Liver (tissue), 9 donors: ENCODE results near the gene AMPD1. TPM values are rescaled to one million over a fixed set of nuclear protein-coding genes. Genes with fewer than 3 reads are reported as not detected.
A peak's percentile ranks its signal among the peaks of the same experiment; 100 is the strongest.

Source experiments
- DNase-seq: peaks from one replicate; pipeline ENCODE4 v3.0.0-alpha.2; 2017; ENCODE audit warnings: low spot score
- H3K27ac ChIP-seq, 2 donors: one replicate each; pipeline ENCODE4 v1.7.0; 2013; ENCODE audit warnings: inconsistent platforms in 2 of 2, low read length in 2 of 2, control low read depth in 1 of 2, low read depth in 1 of 2, mild to moderate bottlenecking in 1 of 2
- H3K27me3 ChIP-seq, 4 donors: one replicate each; pipeline versions ENCODE4 v1.6.1 to v1.7.0; 2013; ENCODE audit warnings: low read length in 3 of 4, inconsistent platforms in 1 of 4, mild to moderate bottlenecking in 1 of 4, moderate library complexity in 1 of 4; ENCODE audit not compliant: control insufficient read depth in 4 of 4, insufficient read depth in 4 of 4
- H3K36me3 ChIP-seq, 4 donors: one replicate each; pipeline versions ENCODE4 v1.6.1 to v1.7.0; 2013; ENCODE audit warnings: low read length in 3 of 4, mild to moderate bottlenecking in 3 of 4, low read depth in 1 of 4, moderate library complexity in 1 of 4; ENCODE audit not compliant: control insufficient read depth in 4 of 4, insufficient read depth in 3 of 4
- H3K4me1 ChIP-seq, 4 donors: one replicate each; pipeline versions ENCODE4 v1.6.1 to v1.7.0; 2013; ENCODE audit warnings: low read length in 3 of 4, mild to moderate bottlenecking in 3 of 4, moderate library complexity in 1 of 4; ENCODE audit not compliant: control insufficient read depth in 4 of 4, insufficient read depth in 4 of 4
- H3K4me3 ChIP-seq, 3 donors: one replicate each; pipeline versions ENCODE4 v1.6.1 to v1.7.0; 2013; ENCODE audit warnings: low read length in 3 of 3, control low read depth in 1 of 3, low read depth in 1 of 3, mild to moderate bottlenecking in 1 of 3
- H3K9ac ChIP-seq, 2 donors: one replicate each; pipeline ENCODE4 v1.7.0; 2013; ENCODE audit warnings: low read length in 2 of 2, mild to moderate bottlenecking in 2 of 2, moderate library complexity in 2 of 2, control low read depth in 1 of 2, low read depth in 1 of 2
- H3K9me3 ChIP-seq, 4 donors: one replicate each; pipeline versions ENCODE4 v1.6.1 to v1.7.0; 2013; ENCODE audit warnings: low read length in 3 of 4; ENCODE audit not compliant: control insufficient read depth in 4 of 4
- CTCF ChIP-seq: fragments of 150-350 bp; IDR thresholded peaks from 2 replicates; pipeline ENCODE4 v1.5.1; 2017; ENCODE audit warnings: improper control_type of control experiment, low read depth, low read length; ENCODE audit not compliant: missing input control
- EGR1 ChIP-seq, 2 donors: IDR thresholded peaks; 2 replicates each; pipeline ENCODE4 v1.6.1; 2016 to 2018; ENCODE audit warnings: antibody characterized with exemption in 2 of 2, low read depth in 2 of 2
- FOXA1 ChIP-seq: IDR thresholded peaks from 2 replicates; pipeline ENCODE4 v1.6.1; 2016; ENCODE audit warnings: antibody characterized with exemption
- FOXA2 ChIP-seq: IDR thresholded peaks from 2 replicates; pipeline ENCODE4 v1.6.1; 2016; ENCODE audit warnings: antibody characterized with exemption
- GABPA ChIP-seq, 2 donors: IDR thresholded peaks in 1 of 2; conservative IDR thresholded peaks in 1 of 2; 2 replicates each; pipeline ENCODE4 v1.6.1; 2016; ENCODE audit warnings: antibody characterized with exemption in 2 of 2, mild to moderate bottlenecking in 1 of 2, moderate library complexity in 1 of 2
- HNF4A ChIP-seq, 2 donors: conservative IDR thresholded peaks; 2 replicates each; pipeline ENCODE4 v1.6.1; 2016; ENCODE audit warnings: antibody characterized with exemption in 2 of 2, mild to moderate bottlenecking in 2 of 2
- HNF4G ChIP-seq: IDR thresholded peaks from 2 replicates; pipeline ENCODE4 v1.6.1; 2016; ENCODE audit warnings: antibody characterized with exemption
- JUND ChIP-seq, 2 donors: IDR thresholded peaks; 2 replicates each; pipeline ENCODE4 v1.6.1; 2016; ENCODE audit warnings: antibody characterized with exemption in 2 of 2
- NR2F2 ChIP-seq: IDR thresholded peaks from 2 replicates; pipeline ENCODE4 v1.6.1; 2016; ENCODE audit warnings: antibody characterized with exemption
- RAD21 ChIP-seq, 2 donors: IDR thresholded peaks; 2 replicates each; pipeline ENCODE4 v1.6.1; 2016; ENCODE audit warnings: antibody characterized with exemption in 2 of 2, mild to moderate bottlenecking in 2 of 2
- RXRA ChIP-seq, 2 donors: IDR thresholded peaks; 2 replicates each; pipeline ENCODE4 v1.6.1; 2017 to 2018; ENCODE audit warnings: antibody characterized with exemption in 2 of 2, mild to moderate bottlenecking in 1 of 2
- SP1 ChIP-seq: IDR thresholded peaks from 2 replicates; pipeline ENCODE4 v1.6.1; 2018; ENCODE audit warnings: antibody characterized with exemption, mild to moderate bottlenecking
- TAF1 ChIP-seq: conservative IDR thresholded peaks from 2 replicates; pipeline ENCODE4 v1.6.1; 2016; ENCODE audit warnings: antibody characterized with exemption, mild to moderate bottlenecking
- YY1 ChIP-seq: IDR thresholded peaks from 2 replicates; pipeline ENCODE4 v1.6.1; 2016; ENCODE audit warnings: antibody characterized with exemption, mild to moderate bottlenecking
- ZBTB33 ChIP-seq: IDR thresholded peaks from 2 replicates; pipeline ENCODE4 v1.6.1; 2016; ENCODE audit warnings: antibody characterized with exemption
- WGBS: extraction: QIAGEN DNeasy Blood & Tissue Kit; methylation state at CpG from one replicate; pipeline ENCODE4 v1.1.7; 2013; 5-methylcytosine and 5-hydroxymethylcytosine counted together
- polyA plus RNA-seq, 2 donors: library from polyadenylated mRNA; stranded (reverse) in 1 of 2; unstranded in 1 of 2; fragments of 200-250 nt in 1 of 2; fragments of >200 nt in 1 of 2; fragmentation: Nextera tagmentation in 1 of 2; extraction: Ambion mirVana in 1 of 2; gene quantifications; one replicate each; pipeline versions ENCODE4 v1.2.1 to v1.2.3, GENCODE V29; 2013 to 2015
- total RNA-seq, 2 donors: library from RNA; depleted of rRNA; stranded (reverse); fragments of >200 nt; gene quantifications; one replicate each; pipeline ENCODE4 v1.2.3, GENCODE V29; 2014
- TF ChIP-seq, protein P1 (sequence below): IDR thresholded peaks from 2 replicates; pipeline ENCODE4 v1.6.1; 2016; ENCODE audit warnings: antibody characterized with exemption, mild to moderate bottlenecking
- TF ChIP-seq, protein P2 (sequence below): IDR thresholded peaks from 2 replicates; pipeline ENCODE4 v1.6.1; 2016; ENCODE audit warnings: antibody characterized with exemption
- TF ChIP-seq, protein P3 (sequence below): IDR thresholded peaks from 2 replicates; pipeline ENCODE4 v1.6.1; 2016; ENCODE audit warnings: antibody characterized with exemption
- donor health status: healthy.
- donor health status: healthy.
- donor health status: healthy.
- donor health status: healthy.
- donor health status: healthy.

Gene AMPD1
- total and polyA plus RNA-seq, 4 donors = 0.03 TPM; not detected in 3

- Histone ChIP-seq H3K27ac (peak within 1 kb of the TSS; percentile 77 to 82), H3K9me3 (no peaks in the 10 kb centered on the region), H3K9ac (peak within 1 kb of the TSS; percentile 82 to 97), H3K4me1 (peaks cover 8 to 44% (median 35%) of the 10 kb centered on the region in 4 donors), H3K4me3 (peak within 1 kb of the TSS; percentile 69 to 98 (median 96)), H3K36me3 (peaks cover 5 to 42% (median 26%) of the 10 kb centered on the region in 4 donors), H3K27me3 (no peaks in the 10 kb centered on the region)
- TF ChIP-seq ZBTB33 = peak; percentile 73
- TF ChIP-seq, protein P1, sequence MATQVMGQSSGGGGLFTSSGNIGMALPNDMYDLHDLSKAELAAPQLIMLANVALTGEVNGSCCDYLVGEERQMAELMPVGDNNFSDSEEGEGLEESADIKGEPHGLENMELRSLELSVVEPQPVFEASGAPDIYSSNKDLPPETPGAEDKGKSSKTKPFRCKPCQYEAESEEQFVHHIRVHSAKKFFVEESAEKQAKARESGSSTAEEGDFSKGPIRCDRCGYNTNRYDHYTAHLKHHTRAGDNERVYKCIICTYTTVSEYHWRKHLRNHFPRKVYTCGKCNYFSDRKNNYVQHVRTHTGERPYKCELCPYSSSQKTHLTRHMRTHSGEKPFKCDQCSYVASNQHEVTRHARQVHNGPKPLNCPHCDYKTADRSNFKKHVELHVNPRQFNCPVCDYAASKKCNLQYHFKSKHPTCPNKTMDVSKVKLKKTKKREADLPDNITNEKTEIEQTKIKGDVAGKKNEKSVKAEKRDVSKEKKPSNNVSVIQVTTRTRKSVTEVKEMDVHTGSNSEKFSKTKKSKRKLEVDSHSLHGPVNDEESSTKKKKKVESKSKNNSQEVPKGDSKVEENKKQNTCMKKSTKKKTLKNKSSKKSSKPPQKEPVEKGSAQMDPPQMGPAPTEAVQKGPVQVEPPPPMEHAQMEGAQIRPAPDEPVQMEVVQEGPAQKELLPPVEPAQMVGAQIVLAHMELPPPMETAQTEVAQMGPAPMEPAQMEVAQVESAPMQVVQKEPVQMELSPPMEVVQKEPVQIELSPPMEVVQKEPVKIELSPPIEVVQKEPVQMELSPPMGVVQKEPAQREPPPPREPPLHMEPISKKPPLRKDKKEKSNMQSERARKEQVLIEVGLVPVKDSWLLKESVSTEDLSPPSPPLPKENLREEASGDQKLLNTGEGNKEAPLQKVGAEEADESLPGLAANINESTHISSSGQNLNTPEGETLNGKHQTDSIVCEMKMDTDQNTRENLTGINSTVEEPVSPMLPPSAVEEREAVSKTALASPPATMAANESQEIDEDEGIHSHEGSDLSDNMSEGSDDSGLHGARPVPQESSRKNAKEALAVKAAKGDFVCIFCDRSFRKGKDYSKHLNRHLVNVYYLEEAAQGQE = peak; percentile 21
- peak in 1 of 2 donors; percentile 24 for TF ChIP-seq RAD21 (IDR thresholded peaks at IDR 0.05)
- peak; percentile 73 for TF ChIP-seq SP1
- TF ChIP-seq HNF4G = no peak
- TF ChIP-seq RXRA (IDR thresholded peaks at IDR 0.05) = peak; percentile 21 to 47
- TF ChIP-seq CTCF = no peak
- no peak for TF ChIP-seq TAF1
- TF ChIP-seq EGR1 (IDR thresholded peaks at IDR 0.05; ENCODE audit: low read depth in 2 of 2) = peak in 1 of 2 donors; percentile 39
- TF ChIP-seq, protein P2, sequence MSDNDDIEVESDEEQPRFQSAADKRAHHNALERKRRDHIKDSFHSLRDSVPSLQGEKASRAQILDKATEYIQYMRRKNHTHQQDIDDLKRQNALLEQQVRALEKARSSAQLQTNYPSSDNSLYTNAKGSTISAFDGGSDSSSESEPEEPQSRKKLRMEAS = peak; percentile 90
- no peak for TF ChIP-seq NR2F2
- no peak for TF ChIP-seq JUND (IDR thresholded peaks at IDR 0.05)
- no peak for TF ChIP-seq FOXA1
- peak; percentile 17 to 31 for TF ChIP-seq HNF4A (conservative IDR thresholded peaks at IDR 0.05)
- no peak for TF ChIP-seq FOXA2
- peak; percentile 67 to 93 for TF ChIP-seq GABPA (IDR thresholded peaks at IDR 0.05 in 1 of 2, conservative IDR thresholded peaks at IDR 0.05 in 1 of 2)
- TF ChIP-seq, protein P3, sequence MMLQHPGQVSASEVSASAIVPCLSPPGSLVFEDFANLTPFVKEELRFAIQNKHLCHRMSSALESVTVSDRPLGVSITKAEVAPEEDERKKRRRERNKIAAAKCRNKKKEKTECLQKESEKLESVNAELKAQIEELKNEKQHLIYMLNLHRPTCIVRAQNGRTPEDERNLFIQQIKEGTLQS = peak; percentile 46
- peak; percentile 90 for TF ChIP-seq YY1
- WGBS = 1% methylated on average over 38 of the region's 38 CpGs
- DNase-seq = peak; percentile 96
Measured at GRCh38 chr1:114716304-114717170, 21.2 kb upstream of the AMPD1 start, which contains the start of gene NRAS. Gene NRAS (minus strand): TSS chr1:114716771. CDS start chr1:114716160, 611 bp downstream.
